Activated CD4-positive, alpha-beta T cell treated with anti-CD3 and anti-CD28 coated beads, Interleukin-2, amount 10 ng/mL, durations not matched to agents 24 days and 14 days (primary cell): Measurements from ENCODE around the gene DELE1. TPM values are rescaled to one million over a fixed set of nuclear protein-coding genes. Genes with fewer than 3 reads are reported as not detected.

Experiments used
- DNase-seq: peaks from one replicate; pipeline ENCODE4 v3.0.0; 2022
- H3K27ac Mint-ChIP-seq: one replicate; pipeline ENCODE4 v1.8.0; 2022; ENCODE audit warnings: mild to moderate bottlenecking, mixed read lengths
- H3K27me3 Mint-ChIP-seq: one replicate; pipeline ENCODE4 v1.8.0; 2022; ENCODE audit warnings: mixed read lengths
- H3K36me3 Mint-ChIP-seq: one replicate; pipeline ENCODE4 v1.8.0; 2022; ENCODE audit warnings: low read depth, mild to moderate bottlenecking, mixed read lengths
- H3K4me1 Mint-ChIP-seq: one replicate; pipeline ENCODE4 v1.8.0; 2021; ENCODE audit warnings: mixed read lengths
- H3K4me3 Mint-ChIP-seq: one replicate; pipeline ENCODE4 v1.8.0; 2022; ENCODE audit warnings: mild to moderate bottlenecking, moderate library complexity, mixed read lengths
- H3K9me3 Mint-ChIP-seq: one replicate; pipeline ENCODE4 v1.8.0; 2021; ENCODE audit warnings: mixed read lengths
- intact Hi-C: fragments of 100-400 bp; cut with micrococcal nuclease; formaldehyde crosslinking; loops from one replicate; pipeline ENCODE4 v1.15.1; 2023
- total RNA-seq: library from RNA; stranded (reverse); gene quantifications from 2 replicates; pipeline ENCODE4 v1.2.3, GENCODE V29; 2022

Gene DELE1
- total RNA-seq, 1 donor from 2014 or later = 72.0 TPM

DNA sequence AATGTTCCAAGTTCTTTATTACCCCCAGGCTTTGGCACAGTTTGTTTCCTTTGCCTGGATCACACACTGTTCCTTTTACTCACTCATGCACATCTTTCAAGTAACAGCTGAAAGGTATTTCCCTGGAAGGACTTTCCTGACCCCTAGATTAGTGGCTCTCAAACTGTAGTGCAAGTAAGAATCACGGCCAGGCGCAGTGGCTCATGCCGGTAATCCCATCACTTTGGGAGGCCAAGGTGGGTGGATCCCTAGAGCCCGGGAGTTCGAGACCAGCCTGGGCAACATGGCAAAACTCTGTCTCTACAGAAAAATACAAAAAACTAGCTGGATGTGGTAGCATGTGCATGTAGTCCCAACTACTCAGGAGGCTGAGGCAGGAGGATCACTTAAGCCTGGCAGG is 19.1 kb upstream of the DELE1 start:
- H3K36me3 Mint-ChIP-seq = no peaks in the 10 kb centered on the region
- intact Hi-C loops = no loop called here
- no peak for DNase-seq
- H3K4me3 Mint-ChIP-seq = no peak overlapping the region
- H3K27me3 Mint-ChIP-seq = peaks cover 32% of the 10 kb centered on the region
- H3K4me1 Mint-ChIP-seq = no peaks in the 10 kb centered on the region
- no peak overlapping the region for H3K27ac Mint-ChIP-seq
- no peaks in the 10 kb centered on the region for H3K9me3 Mint-ChIP-seq

DNA sequence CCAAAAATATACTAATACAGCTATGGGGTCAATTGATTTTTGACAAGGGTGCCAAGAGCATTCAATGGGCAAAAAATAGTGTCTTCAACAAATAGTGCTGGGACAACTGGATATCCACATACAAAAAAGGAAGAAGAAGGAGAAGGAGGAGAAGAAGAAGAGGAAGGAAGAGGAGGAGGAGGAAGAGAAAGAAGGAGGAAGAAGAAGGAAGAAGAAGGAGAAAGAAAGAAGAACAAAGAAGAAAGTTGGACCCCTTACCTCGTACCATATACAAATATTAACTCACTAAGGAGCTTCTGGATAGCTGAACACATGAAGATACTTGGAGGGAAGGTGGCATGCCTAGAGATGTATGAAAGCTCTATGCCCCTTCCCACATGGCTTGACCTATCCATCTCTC is 17.2 kb upstream of the DELE1 start:
- no peak for DNase-seq
- H3K27me3 Mint-ChIP-seq = peaks cover 30% of the 10 kb centered on the region
- no peaks in the 10 kb centered on the region for H3K4me1 Mint-ChIP-seq
- no peak overlapping the region for H3K4me3 Mint-ChIP-seq
- H3K27ac Mint-ChIP-seq = no peak overlapping the region
- intact Hi-C loops = no loop called here
- no peaks in the 10 kb centered on the region for H3K9me3 Mint-ChIP-seq
- no peaks in the 10 kb centered on the region for H3K36me3 Mint-ChIP-seq

DNA sequence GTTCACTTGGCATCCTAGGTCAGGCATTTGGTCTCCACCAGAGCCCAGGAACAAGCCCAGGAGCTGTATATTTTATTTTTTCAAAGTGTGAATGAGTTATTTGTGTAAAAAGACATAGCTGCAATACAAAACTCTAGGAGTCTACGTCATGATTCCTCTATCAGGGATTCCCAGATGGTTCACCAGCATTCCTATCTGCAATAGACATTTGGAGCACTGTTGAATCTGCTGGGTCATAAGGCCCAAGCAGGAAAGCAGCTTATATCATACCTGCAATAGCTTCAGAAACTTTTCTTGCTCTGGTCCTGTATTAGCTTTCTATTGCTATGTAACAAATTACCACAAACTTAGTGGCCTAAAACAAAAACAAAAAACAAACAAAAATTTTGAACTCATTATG is 16.7 kb upstream of the DELE1 start:
- DNase-seq = no peak
- H3K4me3 Mint-ChIP-seq = no peak overlapping the region
- no peaks in the 10 kb centered on the region for H3K36me3 Mint-ChIP-seq
- peaks cover 27% of the 10 kb centered on the region for H3K27me3 Mint-ChIP-seq
- H3K4me1 Mint-ChIP-seq = no peaks in the 10 kb centered on the region
- H3K27ac Mint-ChIP-seq = no peak overlapping the region
- no peaks in the 10 kb centered on the region for H3K9me3 Mint-ChIP-seq
- intact Hi-C loops = no loop called here

DNA sequence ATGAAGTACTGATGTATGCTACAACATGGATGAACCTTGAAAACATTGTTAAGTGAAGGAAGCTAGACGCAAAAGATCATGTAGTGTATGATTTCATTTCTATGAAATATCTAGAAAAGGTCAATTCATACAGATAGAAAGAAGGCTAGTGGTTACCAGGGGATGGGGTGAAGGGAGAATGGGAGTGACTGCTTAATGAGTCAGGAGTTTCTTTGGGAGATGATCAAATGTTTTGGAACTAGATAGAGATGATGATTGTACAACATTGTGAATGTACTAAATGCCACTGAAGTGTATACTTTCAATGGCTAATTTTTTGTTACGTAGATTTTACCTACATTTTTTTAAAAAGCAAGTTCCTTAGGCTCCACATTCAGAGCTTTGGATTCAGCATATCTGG is 14.9 kb upstream of the DELE1 start:
- H3K27me3 Mint-ChIP-seq = peaks cover 31% of the 10 kb centered on the region
- H3K4me1 Mint-ChIP-seq = peaks cover 6% of the 10 kb centered on the region
- intact Hi-C loops = no loop called here
- no peaks in the 10 kb centered on the region for H3K9me3 Mint-ChIP-seq
- no peaks in the 10 kb centered on the region for H3K36me3 Mint-ChIP-seq
- no peak for DNase-seq
- H3K4me3 Mint-ChIP-seq = no peak overlapping the region
- H3K27ac Mint-ChIP-seq = no peak overlapping the region

DNA sequence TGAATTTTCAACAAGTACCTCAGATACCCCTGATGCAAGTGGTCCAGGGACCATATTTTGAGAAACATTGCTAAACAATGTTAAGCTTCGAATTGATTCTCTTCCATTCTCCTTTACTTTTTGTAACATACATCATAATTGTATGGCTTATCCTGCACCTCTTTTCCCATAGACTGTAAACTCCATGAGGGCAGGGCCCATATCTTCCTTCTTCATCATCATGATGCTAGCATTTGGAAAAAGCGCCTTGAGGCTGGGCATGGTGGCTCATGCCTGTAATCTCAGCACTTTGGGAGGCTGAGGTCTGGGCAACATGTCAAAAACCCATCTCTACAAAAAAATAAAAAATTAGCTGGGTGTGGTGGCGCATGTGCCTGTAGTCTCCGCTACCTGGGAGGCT is 14.5 kb upstream of the DELE1 start:
- H3K36me3 Mint-ChIP-seq = no peaks in the 10 kb centered on the region
- H3K4me1 Mint-ChIP-seq = peaks cover 6% of the 10 kb centered on the region
- intact Hi-C loops = no loop called here
- H3K9me3 Mint-ChIP-seq = no peaks in the 10 kb centered on the region
- H3K4me3 Mint-ChIP-seq = no peak overlapping the region
- peaks cover 30% of the 10 kb centered on the region for H3K27me3 Mint-ChIP-seq
- no peak overlapping the region for H3K27ac Mint-ChIP-seq
- DNase-seq = no peak

DNA sequence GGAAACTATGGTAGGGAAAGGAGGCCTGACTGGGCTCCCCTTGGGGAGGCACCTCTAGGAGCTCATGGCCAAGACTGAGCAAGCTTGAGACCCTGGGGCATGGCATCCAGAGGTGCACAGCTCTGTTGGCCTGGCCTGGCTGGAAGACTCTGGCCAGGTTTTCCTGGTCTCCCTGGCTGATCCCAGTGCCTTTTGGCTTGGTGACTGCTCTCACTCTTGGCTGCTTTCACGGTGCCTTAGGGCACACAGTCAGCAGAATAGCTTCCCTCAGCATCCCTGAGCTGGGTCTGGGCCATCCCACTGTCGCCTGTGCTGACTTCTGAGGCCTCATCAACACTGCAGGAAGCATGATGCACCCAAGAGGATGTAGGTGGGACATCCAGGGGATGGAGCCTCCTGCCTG is 13.4 kb upstream of the DELE1 start:
- Mint-ChIP-seq H3K4me3 (no peak overlapping the region), H3K36me3 (no peaks in the 10 kb centered on the region), H3K4me1 (peaks cover 6% of the 10 kb centered on the region), H3K9me3 (no peaks in the 10 kb centered on the region), H3K27ac (no peak overlapping the region), H3K27me3 (peaks cover 36% of the 10 kb centered on the region)
- intact Hi-C loops = no loop called here
- DNase-seq = no peak

DNA sequence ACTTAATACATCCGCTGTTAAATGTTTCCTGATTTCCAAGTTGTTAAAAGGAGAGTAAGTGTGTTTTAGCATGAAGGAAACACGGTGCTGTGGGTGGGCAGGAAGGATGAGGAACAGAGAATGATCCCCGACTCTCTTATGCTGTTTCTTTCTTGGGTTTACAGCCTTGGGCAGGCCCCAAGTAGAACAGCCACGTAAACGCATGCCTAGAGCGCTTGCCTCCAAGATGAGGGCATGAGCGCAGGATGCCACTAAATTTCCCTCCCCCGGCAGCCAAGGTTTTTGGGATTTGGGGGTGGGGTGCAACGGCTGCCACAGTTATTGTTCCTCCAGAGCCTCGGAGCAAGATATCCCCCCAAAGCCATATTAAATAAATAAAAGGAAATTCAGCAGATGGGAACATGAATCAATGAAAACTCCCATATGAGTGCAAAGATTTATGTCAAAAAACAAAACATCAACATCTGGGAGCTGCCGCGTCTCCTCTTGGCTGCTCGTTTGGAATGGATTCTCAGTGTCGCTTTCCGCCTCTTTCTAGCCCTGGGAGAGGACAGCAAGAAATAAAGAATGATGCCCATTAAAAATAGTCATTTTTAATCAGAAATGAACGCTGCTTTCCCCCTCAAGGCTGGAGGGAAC is 10.0 kb upstream of the DELE1 start:
- peaks cover 6% of the 10 kb centered on the region for H3K4me1 Mint-ChIP-seq
- no peaks in the 10 kb centered on the region for H3K9me3 Mint-ChIP-seq
- H3K27ac Mint-ChIP-seq = no peak overlapping the region
- H3K4me3 Mint-ChIP-seq = peak overlapping the region; percentile 27
- DNase-seq = no peak
- intact Hi-C loops = no loop called here
- no peaks in the 10 kb centered on the region for H3K36me3 Mint-ChIP-seq
- peaks cover 49% of the 10 kb centered on the region for H3K27me3 Mint-ChIP-seq

DNA sequence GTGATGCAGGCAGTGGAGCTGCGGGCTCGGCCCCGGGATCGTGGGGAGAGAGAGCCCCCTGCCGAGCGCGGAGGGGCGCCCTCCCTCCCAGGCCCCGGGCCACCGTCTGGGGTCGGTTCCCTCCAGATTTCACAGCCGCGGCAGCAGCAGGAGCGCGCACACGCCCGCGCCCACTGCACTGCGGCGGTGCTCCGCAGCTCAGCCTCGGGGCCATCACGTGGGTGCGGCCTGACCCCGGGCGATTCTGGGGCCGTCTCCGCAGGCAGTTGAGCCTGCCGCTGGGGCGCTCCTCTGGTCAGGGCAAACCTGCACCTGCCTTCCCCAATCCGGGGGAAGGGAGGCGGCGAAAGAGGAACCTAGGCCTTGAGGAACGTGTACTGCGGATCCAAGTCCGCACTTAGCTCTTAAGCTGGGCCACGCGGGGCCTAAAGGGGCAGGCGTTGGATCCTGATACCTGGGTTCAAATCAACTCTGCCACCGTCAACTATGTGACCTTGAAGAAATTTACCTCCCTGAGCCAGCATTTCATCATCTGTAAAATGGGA is 9.4 kb upstream of the DELE1 start:
- peak overlapping the region; percentile 13 for H3K4me3 Mint-ChIP-seq
- intact Hi-C loops = no loop called here
- H3K36me3 Mint-ChIP-seq = no peaks in the 10 kb centered on the region
- H3K27ac Mint-ChIP-seq = no peak overlapping the region
- peaks cover 47% of the 10 kb centered on the region for H3K27me3 Mint-ChIP-seq
- H3K4me1 Mint-ChIP-seq = peaks cover 6% of the 10 kb centered on the region
- peak; percentile 62 for DNase-seq
- no peaks in the 10 kb centered on the region for H3K9me3 Mint-ChIP-seq

DNA sequence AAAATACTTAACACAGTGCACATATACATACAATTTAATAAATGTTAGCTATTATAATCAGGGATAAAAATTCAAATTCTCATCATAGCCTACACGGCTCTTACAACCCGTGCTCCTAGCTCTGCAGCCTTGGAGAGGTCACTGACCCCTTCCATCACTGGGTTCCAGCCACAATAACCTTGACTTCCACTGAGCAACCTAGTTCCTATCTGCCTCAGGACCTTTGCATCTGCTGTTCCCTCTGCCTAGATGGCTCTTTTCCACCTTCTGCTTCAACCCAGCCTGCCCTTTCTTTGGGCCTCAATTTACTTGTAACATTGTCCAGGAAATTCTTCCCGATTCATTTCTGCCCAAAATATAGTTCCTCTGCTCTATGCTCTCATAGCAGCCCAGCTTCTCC is 8.9 kb upstream of the DELE1 start:
- H3K27me3 Mint-ChIP-seq = peaks cover 46% of the 10 kb centered on the region
- H3K4me3 Mint-ChIP-seq = no peak overlapping the region
- peaks cover 6% of the 10 kb centered on the region for H3K4me1 Mint-ChIP-seq
- intact Hi-C loops = no loop called here
- no peaks in the 10 kb centered on the region for H3K36me3 Mint-ChIP-seq
- H3K27ac Mint-ChIP-seq = no peak overlapping the region
- no peak for DNase-seq
- H3K9me3 Mint-ChIP-seq = no peaks in the 10 kb centered on the region

DNA sequence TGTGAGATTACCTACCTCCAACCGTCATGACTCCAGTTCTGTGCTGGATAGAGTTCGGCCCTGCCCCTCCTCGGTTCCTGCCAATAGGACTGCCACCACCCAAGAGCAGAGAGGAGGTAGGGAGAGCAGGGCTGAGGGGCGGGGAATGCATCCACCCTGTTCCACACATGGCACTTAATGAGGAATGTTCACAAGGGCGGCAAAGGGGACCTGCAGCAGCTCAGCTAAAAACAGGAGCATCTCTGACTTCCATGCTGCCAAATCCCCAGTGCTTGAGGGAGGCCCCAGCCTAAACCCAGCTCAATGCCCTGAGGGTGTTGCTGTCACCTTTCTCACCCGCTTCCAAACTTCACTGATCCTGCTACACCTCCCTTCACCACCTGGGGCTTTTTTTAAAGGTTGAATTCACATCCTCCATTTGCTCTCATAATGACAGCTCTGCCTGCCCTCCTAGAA is 7.8 kb upstream of the DELE1 start:
- H3K27ac Mint-ChIP-seq = no peak overlapping the region
- peaks cover 6% of the 10 kb centered on the region for H3K4me1 Mint-ChIP-seq
- no peaks in the 10 kb centered on the region for H3K36me3 Mint-ChIP-seq
- no peak overlapping the region for H3K4me3 Mint-ChIP-seq
- intact Hi-C loops = no loop called here
- DNase-seq = no peak
- peaks cover 46% of the 10 kb centered on the region for H3K27me3 Mint-ChIP-seq
- H3K9me3 Mint-ChIP-seq = no peaks in the 10 kb centered on the region

DNA sequence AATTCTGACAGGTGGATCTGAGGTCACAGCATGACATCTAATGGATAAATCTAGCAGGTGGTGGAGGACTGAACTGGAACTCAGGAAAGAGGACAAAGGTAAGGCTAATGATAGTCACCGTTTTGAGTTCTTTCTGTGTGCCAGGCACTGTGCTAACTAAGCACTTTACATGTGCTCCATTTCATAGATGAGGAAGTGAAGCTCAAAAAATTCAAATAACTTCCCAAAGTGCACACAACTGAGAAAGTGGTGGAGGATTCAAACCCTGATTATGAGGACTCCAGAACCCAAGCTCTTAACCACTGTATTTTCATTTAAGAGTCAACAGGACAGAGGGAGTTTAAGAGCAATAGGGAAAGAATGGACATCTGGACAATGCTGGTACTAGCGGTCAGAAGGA is 7.1 kb upstream of the DELE1 start:
- no peak for DNase-seq
- Mint-ChIP-seq H3K4me1 (peaks cover 8% of the 10 kb centered on the region), H3K36me3 (no peaks in the 10 kb centered on the region), H3K27ac (no peak overlapping the region), H3K4me3 (no peak overlapping the region), H3K9me3 (no peaks in the 10 kb centered on the region), H3K27me3 (peaks cover 46% of the 10 kb centered on the region)
- intact Hi-C loops = no loop called here

DNA sequence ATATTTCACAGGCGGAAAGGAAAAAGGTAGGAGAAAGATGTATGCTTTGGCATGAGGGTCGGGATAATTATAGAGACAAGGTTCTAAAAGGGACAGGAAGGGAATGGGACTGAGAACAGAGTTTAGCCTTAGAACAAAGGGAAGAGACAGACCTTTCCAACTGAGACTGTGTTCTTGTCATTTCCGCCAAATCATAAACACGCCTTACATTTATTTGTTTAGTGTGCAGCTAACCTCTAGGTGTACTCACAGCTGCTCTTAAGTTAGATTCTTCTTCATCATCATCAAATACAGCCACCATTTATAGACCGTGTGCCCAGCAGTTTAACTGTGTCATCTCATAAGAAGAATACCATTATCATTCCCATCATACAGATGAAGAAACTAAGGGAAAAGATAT is 5.9 kb upstream of the DELE1 start:
- peaks cover 40% of the 10 kb centered on the region for H3K27me3 Mint-ChIP-seq
- H3K9me3 Mint-ChIP-seq = no peaks in the 10 kb centered on the region
- H3K4me3 Mint-ChIP-seq = no peak overlapping the region
- no peaks in the 10 kb centered on the region for H3K36me3 Mint-ChIP-seq
- intact Hi-C loops = no loop called here
- DNase-seq = no peak
- H3K4me1 Mint-ChIP-seq = peaks cover 8% of the 10 kb centered on the region
- H3K27ac Mint-ChIP-seq = no peak overlapping the region

DNA sequence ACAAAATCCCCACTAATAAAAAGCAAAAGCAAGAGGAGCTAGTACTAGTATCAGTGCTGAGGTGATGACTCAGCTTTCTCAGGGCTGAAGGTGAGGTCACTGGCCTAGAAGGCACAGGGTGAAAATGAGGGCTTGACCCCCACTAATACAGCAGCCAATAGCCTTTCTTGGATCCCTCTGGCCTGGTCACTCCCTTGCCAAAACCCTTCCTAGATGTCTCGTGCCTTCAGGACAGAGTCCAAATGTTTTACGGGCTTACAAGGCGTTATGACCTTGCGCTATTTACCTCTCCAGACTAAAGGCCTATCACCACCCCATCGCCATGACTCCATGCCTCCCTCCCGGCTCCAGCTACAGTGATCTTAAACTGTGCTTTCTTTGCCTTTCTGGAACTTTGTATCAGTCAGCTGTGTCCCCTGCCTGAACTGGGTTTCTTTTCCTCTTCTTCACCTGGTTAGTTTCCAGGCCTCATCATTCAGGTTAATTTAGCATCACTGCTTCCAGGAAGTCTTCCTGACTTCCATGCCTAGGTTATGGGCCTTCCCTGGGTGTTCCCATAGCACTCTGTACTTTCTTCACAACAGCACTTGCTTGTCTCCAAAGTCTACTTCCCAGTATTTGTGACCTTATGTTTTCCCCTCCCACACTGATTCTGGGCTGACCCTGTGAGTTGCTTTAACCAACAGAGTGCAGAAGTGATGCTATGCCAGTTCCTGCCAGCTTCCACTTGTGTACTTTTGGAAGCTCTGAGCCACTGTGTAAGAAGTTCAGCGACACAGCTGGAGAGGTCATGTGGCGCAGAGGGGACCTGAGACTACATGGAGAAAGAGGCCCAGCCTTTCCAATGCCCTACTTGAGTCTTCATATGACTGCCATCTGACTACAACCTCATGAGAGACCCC is 4.2 kb upstream of the DELE1 start:
- no peaks in the 10 kb centered on the region for H3K9me3 Mint-ChIP-seq
- intact Hi-C loops = loop anchor here (5.0 kb wide), 1 partner anchor 93 kb away; the partner anchor contains the start of gene GNPDA1

DNA sequence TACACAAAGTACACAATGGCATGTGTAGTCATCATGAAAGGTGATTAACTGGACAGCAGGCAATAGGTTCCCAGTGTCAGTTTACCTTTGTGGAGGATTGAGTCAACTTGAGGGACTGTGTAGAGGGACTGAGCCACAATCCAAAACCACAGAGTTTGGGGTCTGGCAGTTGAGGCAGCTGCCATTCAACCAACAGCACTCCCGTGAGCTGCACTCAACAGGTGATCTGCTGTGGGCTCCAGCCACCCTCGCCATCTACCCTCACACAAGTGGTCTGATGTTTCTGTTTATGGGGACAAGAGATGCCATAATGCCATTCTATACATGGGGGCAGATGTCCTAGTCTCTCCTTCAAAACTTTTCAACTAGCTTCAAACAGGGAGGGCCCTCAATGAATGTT is 2.9 kb upstream of the DELE1 start:
- no peak for DNase-seq
- no peak overlapping the region for H3K4me3 Mint-ChIP-seq
- H3K27ac Mint-ChIP-seq = no peak overlapping the region
- H3K4me1 Mint-ChIP-seq = peaks cover 15% of the 10 kb centered on the region
- peaks cover 14% of the 10 kb centered on the region for H3K27me3 Mint-ChIP-seq
- H3K9me3 Mint-ChIP-seq = no peaks in the 10 kb centered on the region
- intact Hi-C loops = loop anchor here (5.0 kb wide), 1 partner anchor 92 kb away; the partner anchor contains the start of gene GNPDA1
- H3K36me3 Mint-ChIP-seq = peaks cover 11% of the 10 kb centered on the region

More for the DNA sequence above, 4.2 kb upstream of the DELE1 start:
- H3K4me3 Mint-ChIP-seq = no peak overlapping the region
- H3K36me3 Mint-ChIP-seq = peaks cover 4% of the 10 kb centered on the region
- H3K27ac Mint-ChIP-seq = no peak overlapping the region
- peaks cover 26% of the 10 kb centered on the region for H3K27me3 Mint-ChIP-seq
- H3K4me1 Mint-ChIP-seq = peaks cover 10% of the 10 kb centered on the region
- no peak for DNase-seq
